Upper lobe of left lung (tissue), 4 donors: ENCODE results near the gene IDS.

Source experiments
- POLR2AphosphoS5 ChIP-seq, 2 donors: sonication (generic); formaldehyde crosslinking; IDR thresholded peaks; one replicate each; pipeline ENCODE4 v1.5.1; 2017; ENCODE audit warnings: antibody characterized with exemption in 2 of 2
- TF ChIP-seq, protein P1 (sequence below), 6 experiments: fragments of 450-650 bp in 4 of 6; fragments of 200-600 bp in 2 of 6; sonication (generic) in 2 of 6; IDR thresholded peaks; one replicate each; pipeline ENCODE4 v1.5.1; 2016 to 2019; ENCODE audit warnings: antibody characterized with exemption in 6 of 6

DNA sequence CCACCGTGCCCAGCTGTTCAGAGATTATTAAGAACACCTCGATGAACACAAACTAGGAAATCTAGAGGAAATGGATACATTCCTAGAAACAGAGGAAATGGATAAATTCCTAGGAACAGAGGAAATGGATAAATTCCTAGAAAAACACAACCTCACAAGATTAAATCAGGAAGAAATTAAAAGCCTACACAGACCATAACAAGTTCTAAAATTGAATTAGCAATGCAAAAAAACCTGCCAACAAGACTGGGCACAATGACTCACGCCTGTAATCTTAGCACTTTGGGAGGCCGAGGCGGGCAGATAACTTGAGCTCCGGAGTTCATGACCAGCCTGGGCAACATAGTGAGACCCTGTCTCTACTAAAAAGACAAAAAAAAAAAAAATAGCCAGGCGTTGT is 13.1 kb upstream of the IDS start:
- TF ChIP-seq POLR2AphosphoS5 (IDR thresholded peaks at IDR 0.05), result no peak
- TF ChIP-seq, protein P1, sequence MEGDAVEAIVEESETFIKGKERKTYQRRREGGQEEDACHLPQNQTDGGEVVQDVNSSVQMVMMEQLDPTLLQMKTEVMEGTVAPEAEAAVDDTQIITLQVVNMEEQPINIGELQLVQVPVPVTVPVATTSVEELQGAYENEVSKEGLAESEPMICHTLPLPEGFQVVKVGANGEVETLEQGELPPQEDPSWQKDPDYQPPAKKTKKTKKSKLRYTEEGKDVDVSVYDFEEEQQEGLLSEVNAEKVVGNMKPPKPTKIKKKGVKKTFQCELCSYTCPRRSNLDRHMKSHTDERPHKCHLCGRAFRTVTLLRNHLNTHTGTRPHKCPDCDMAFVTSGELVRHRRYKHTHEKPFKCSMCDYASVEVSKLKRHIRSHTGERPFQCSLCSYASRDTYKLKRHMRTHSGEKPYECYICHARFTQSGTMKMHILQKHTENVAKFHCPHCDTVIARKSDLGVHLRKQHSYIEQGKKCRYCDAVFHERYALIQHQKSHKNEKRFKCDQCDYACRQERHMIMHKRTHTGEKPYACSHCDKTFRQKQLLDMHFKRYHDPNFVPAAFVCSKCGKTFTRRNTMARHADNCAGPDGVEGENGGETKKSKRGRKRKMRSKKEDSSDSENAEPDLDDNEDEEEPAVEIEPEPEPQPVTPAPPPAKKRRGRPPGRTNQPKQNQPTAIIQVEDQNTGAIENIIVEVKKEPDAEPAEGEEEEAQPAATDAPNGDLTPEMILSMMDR (IDR thresholded peaks at IDR 0.05), result no peak
